HFFc6 (cell line): ENCODE results near the gene NDUFAF8. TPM values are rescaled to one million over a fixed set of nuclear protein-coding genes. Genes with fewer than 3 reads are reported as not detected.

Experiments used
- DNase-seq: peaks from one replicate; pipeline ENCODE4 v3.0.0-alpha.2; 2018
- H3K27ac Mint-ChIP-seq: 2 replicates; pipeline ENCODE4 v1.8.0; 2020; ENCODE audit warnings: mild to moderate bottlenecking, mixed read lengths
- H3K27me3 Mint-ChIP-seq: 2 replicates; pipeline ENCODE4 v1.8.0; 2021; ENCODE audit warnings: mild to moderate bottlenecking, moderate library complexity, mixed read lengths; ENCODE audit not compliant: insufficient read depth
- H3K36me3 Mint-ChIP-seq: 2 replicates; pipeline ENCODE4 v1.8.0; 2021; ENCODE audit warnings: low read depth, mixed read lengths
- H3K4me1 Mint-ChIP-seq: 2 replicates; pipeline ENCODE4 v1.8.0; 2020; ENCODE audit warnings: low read depth, mixed read lengths
- H3K4me3 Mint-ChIP-seq: 2 replicates; pipeline ENCODE4 v1.8.0; 2020; ENCODE audit warnings: mild to moderate bottlenecking, moderate library complexity, mixed read lengths
- H3K9me3 Mint-ChIP-seq: 2 replicates; pipeline ENCODE4 v1.8.0; 2020; ENCODE audit warnings: mild to moderate bottlenecking, mixed read lengths
- total RNA-seq, 6 experiments: library from RNA; stranded (reverse); fragmentation: NEBNext Ultra II Directional; extraction: Animal tissue kit (Norgen Biotek cat#: 25700); gene quantifications; 2 replicates in 1 of 6; 3 replicates in 5 of 6; pipeline ENCODE4 v1.2.3, GENCODE V29; 2021
- TF ChIP-seq, protein P1 (sequence below): fragments of 200-600 bp; sonication (generic); IDR thresholded peaks from 2 replicates; pipeline ENCODE4 v1.5.0; 2021; ENCODE audit warnings: antibody characterized with exemption, mild to moderate bottlenecking

NDUFAF8 gene
- total RNA-seq, 6 experiments from 2014 or later = 67.0 to 103 (median 87.9) TPM

GRCh38 chr17:81272616-81273015, 33.5 kb downstream of the NDUFAF8 start:
- DNase-seq = no peak
- Mint-ChIP-seq H3K36me3 (peaks cover 31% of the 10 kb centered on the region), H3K4me3 (no peak overlapping the region), H3K9me3 (no peaks in the 10 kb centered on the region), H3K4me1 (no peaks in the 10 kb centered on the region; the same call in 1 of the 2 replicates), H3K27me3 (no peaks in the 10 kb centered on the region; the same call in 1 of the 2 replicates), H3K27ac (no peak overlapping the region)
- TF ChIP-seq, protein P1, sequence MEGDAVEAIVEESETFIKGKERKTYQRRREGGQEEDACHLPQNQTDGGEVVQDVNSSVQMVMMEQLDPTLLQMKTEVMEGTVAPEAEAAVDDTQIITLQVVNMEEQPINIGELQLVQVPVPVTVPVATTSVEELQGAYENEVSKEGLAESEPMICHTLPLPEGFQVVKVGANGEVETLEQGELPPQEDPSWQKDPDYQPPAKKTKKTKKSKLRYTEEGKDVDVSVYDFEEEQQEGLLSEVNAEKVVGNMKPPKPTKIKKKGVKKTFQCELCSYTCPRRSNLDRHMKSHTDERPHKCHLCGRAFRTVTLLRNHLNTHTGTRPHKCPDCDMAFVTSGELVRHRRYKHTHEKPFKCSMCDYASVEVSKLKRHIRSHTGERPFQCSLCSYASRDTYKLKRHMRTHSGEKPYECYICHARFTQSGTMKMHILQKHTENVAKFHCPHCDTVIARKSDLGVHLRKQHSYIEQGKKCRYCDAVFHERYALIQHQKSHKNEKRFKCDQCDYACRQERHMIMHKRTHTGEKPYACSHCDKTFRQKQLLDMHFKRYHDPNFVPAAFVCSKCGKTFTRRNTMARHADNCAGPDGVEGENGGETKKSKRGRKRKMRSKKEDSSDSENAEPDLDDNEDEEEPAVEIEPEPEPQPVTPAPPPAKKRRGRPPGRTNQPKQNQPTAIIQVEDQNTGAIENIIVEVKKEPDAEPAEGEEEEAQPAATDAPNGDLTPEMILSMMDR = no peak

GRCh38 chr17:81273698-81274470, 34.8 kb downstream of the NDUFAF8 start:
- no peak overlapping the region for H3K4me3 Mint-ChIP-seq
- H3K4me1 Mint-ChIP-seq = no peaks in the 10 kb centered on the region
- TF ChIP-seq, protein P1 = no peak
- H3K36me3 Mint-ChIP-seq = peaks cover 21% of the 10 kb centered on the region
- no peaks in the 10 kb centered on the region; the same call in 1 of the 2 replicates for H3K27me3 Mint-ChIP-seq
- no peak for DNase-seq
- no peaks in the 10 kb centered on the region for H3K9me3 Mint-ChIP-seq
- H3K27ac Mint-ChIP-seq = no peak overlapping the region

DNA sequence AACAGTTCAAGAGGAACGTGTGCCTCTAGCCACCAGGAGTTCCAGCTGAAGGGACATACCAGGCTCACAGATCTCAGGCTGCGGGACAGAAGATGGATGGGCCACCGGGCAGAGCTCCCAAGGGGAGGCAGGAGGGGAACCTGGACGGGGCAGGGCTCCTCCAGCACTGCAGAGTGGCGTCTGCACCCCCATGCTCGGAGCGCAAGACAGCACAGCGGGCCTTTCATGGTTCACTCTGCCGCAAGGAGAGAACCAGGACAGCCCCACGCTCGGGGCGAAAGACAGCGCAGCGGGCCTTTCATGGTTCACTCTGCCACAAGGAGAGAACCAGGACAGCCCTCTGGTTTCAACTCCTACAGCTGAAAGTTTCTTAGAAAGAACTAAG, 35.3 kb downstream of the NDUFAF8 start:
- DNase-seq = no peak
- no peak overlapping the region for H3K27ac Mint-ChIP-seq
- no peaks in the 10 kb centered on the region; the same call in 1 of the 2 replicates for H3K27me3 Mint-ChIP-seq
- no peaks in the 10 kb centered on the region for H3K4me1 Mint-ChIP-seq
- peaks cover 15% of the 10 kb centered on the region for H3K36me3 Mint-ChIP-seq
- TF ChIP-seq, protein P1 = no peak
- H3K4me3 Mint-ChIP-seq = no peak overlapping the region
- H3K9me3 Mint-ChIP-seq = no peaks in the 10 kb centered on the region

DNA sequence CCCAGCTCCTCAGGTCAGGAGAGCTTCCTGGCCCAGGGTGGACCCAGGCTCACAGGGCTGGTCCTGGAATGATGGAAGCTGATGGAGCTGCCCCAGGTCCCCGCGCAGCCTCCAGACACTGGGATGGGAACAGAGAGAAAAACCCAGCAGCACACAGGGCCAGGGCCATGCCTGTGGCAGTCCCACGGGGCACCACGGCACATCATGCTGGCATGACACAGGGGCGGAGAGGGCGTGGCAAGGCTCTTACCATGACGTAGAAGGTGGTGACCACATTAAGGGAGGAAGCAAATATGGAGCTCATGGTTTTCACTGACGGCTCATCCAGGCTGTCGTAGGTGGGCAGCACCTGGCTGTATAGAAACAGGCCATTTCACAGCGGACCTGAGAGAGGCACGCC, 37.7 kb downstream of the NDUFAF8 start:
- TF ChIP-seq, protein P1 = no peak
- no peaks in the 10 kb centered on the region for H3K4me1 Mint-ChIP-seq
- DNase-seq = no peak
- H3K4me3 Mint-ChIP-seq = no peak overlapping the region
- H3K27ac Mint-ChIP-seq = no peak overlapping the region
- H3K36me3 Mint-ChIP-seq = peaks cover 16% of the 10 kb centered on the region
- no peaks in the 10 kb centered on the region; the same call in 1 of the 2 replicates for H3K27me3 Mint-ChIP-seq
- H3K9me3 Mint-ChIP-seq = no peaks in the 10 kb centered on the region

DNA sequence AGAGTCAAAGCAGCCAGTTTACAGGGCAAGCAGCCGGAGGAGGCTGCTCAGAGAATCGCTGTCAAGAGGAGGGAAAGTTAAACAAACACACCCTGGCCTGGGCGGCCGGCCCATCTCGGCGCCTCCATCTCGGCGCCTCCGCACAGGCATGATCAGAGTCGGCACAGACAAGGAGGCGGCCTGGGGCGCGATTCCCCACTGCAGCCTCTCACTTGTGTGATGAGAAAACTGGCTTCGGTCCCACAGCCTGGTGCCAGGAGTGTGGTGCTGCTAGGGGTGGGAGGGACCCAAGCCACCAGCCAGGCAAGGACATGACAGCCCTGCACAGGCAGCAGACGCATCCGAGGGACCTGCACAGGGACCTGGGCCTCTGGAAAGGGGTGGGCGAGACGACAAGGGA, 38.3 kb downstream of the NDUFAF8 start:
- DNase-seq = no peak
- Mint-ChIP-seq H3K27me3 (no peaks in the 10 kb centered on the region; the same call in 1 of the 2 replicates), H3K36me3 (peaks cover 15% of the 10 kb centered on the region), H3K27ac (no peak overlapping the region), H3K4me1 (no peaks in the 10 kb centered on the region), H3K9me3 (no peaks in the 10 kb centered on the region), H3K4me3 (no peak overlapping the region)
- TF ChIP-seq, protein P1 = no peak
